ENCODE results near the gene C11orf52. TPM values are rescaled to one million over a fixed set of nuclear protein-coding genes. Genes with fewer than 3 reads are reported as not detected.
A peak's percentile ranks its signal among the peaks of the same experiment; 100 is the strongest.

The C11orf52 gene
- total and polyA plus RNA-seq, 4 donors: 0.46 to 0.88 (median 0.81) TPM; not detected in 1

DNA sequence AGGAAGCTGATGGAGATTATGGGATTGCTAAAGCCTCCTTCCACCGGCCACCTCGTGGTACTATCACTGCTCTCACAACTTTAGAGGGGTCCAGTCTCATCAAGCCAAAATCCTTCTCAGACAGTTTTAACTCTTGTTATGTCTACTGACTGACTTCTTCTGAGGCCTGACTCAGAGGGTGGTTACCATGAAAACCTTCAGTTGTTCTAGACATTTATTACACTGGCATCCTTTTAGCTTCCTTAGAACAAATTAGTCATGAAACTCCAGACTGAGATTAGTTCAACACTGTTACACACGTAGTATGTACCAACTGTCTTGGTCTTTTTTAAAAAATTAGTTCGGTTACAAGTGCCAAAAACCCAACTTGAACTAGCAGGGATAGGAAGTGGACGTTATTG, 25.9 kb downstream of the C11orf52 start:
- H3K27me3 ChIP-seq (ENCODE audit: control insufficient read depth, insufficient read depth, low read length): no peaks in the 10 kb centered on the region
- DNase-seq (ENCODE audit: low read depth in 4 of 6, low spot score in 6 of 6): no peak
- peaks cover 15% of the 10 kb centered on the region for H3K4me1 ChIP-seq (ENCODE audit: control insufficient read depth, insufficient read depth, low read length)
- no peaks in the 10 kb centered on the region for H3K9me3 ChIP-seq (ENCODE audit: control insufficient read depth, insufficient read depth, low read length)
- H3K36me3 ChIP-seq (ENCODE audit: control insufficient read depth, insufficient read depth, low read length): no peaks in the 10 kb centered on the region
- H3K4me3 ChIP-seq (ENCODE audit: low read depth, low read length): no peak overlapping the region
- peak overlapping the region; percentile 54 for H3K27ac ChIP-seq (ENCODE audit: low read depth, low read length)
- 80% methylated on average over 1 of the region's 5 CpGs for WGBS (ENCODE audit: insufficient coverage)

DNA sequence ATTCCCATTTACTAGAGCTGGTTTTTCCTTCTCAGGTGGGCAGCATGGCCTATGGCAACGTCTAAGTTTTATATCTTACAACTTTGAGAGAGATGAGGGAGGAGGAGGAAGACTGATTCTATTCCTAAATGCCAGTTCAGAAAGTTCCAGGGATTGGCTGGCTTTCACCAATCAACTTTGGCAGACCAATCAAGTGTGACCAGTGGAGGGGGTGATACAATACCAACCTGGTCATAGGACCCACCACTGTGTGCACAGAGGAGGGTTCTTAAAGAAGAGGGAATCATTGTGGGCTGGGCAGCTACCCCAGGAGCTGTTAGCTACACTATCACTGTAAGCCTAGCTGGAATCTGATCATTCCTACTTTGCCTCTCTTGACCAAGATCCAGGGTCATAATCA, 26.5 kb downstream of the C11orf52 start:
- Histone ChIP-seq H3K9me3 (ENCODE audit: control insufficient read depth, insufficient read depth, low read length) (no peaks in the 10 kb centered on the region), H3K4me1 (ENCODE audit: control insufficient read depth, insufficient read depth, low read length) (peaks cover 15% of the 10 kb centered on the region), H3K4me3 (ENCODE audit: low read depth, low read length) (no peak overlapping the region), H3K27me3 (ENCODE audit: control insufficient read depth, insufficient read depth, low read length) (no peaks in the 10 kb centered on the region), H3K27ac (ENCODE audit: low read depth, low read length) (peak overlapping the region; percentile 54), H3K36me3 (ENCODE audit: control insufficient read depth, insufficient read depth, low read length) (no peaks in the 10 kb centered on the region)
- DNase-seq (ENCODE audit: low read depth in 4 of 6, low spot score in 6 of 6): no peak
- no CpG with 5 or more reads among the region's 1 CpG for WGBS (ENCODE audit: insufficient coverage)

DNA sequence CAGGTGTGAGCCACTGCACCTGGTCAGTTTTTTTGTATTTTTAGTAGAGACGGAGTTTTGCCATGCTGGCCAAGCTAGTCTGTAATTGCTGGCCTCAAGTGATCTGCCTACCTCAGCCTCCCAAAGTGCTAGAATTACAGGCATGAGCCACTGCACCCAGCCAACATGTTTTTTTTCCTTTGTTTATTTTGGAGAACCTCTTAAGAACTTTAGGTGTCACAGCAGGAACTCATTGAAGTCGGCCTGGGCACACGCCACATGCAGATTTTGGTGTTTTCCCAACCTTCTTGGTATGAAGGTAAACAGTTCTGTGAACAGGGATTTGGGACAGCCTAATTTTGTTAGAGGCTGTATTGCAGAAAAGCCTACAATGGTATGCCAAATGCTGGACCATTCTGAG, 27.8 kb downstream of the C11orf52 start:
- Histone ChIP-seq H3K27me3 (ENCODE audit: control insufficient read depth, insufficient read depth, low read length) (no peaks in the 10 kb centered on the region), H3K4me3 (ENCODE audit: low read depth, low read length) (no peak overlapping the region), H3K4me1 (ENCODE audit: control insufficient read depth, insufficient read depth, low read length) (peaks cover 7% of the 10 kb centered on the region), H3K36me3 (ENCODE audit: control insufficient read depth, insufficient read depth, low read length) (no peaks in the 10 kb centered on the region), H3K27ac (ENCODE audit: low read depth, low read length) (no peak overlapping the region), H3K9me3 (ENCODE audit: control insufficient read depth, insufficient read depth, low read length) (peaks cover 3% of the 10 kb centered on the region)
- WGBS (ENCODE audit: insufficient coverage): 75% methylated on average over 3 of the region's 3 CpGs
- DNase-seq (ENCODE audit: low read depth in 4 of 6, low spot score in 6 of 6): no peak

DNA sequence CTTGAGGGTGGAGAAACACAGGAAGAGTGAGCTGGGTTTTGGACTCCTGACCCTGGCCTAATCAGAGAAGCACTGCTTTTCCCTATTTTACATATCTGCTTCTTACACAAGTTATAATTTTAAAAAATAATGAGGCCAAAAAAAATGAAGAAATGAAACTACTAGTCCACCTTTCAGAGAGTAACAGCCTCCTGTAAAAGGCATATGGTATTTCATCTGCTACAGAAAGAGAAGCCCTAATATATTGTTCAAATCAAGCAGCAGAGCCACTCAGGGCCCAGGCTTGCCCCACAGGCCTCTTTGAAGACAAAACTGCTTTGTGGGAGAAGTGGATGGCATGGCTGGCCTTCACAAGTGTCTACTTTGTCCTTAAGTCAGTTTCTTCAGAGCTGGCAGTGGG, 28.4 kb downstream of the C11orf52 start:
- Histone ChIP-seq H3K9me3 (ENCODE audit: control insufficient read depth, insufficient read depth, low read length) (peaks cover 3% of the 10 kb centered on the region), H3K4me3 (ENCODE audit: low read depth, low read length) (no peak overlapping the region), H3K36me3 (ENCODE audit: control insufficient read depth, insufficient read depth, low read length) (no peaks in the 10 kb centered on the region), H3K4me1 (ENCODE audit: control insufficient read depth, insufficient read depth, low read length) (peaks cover 1% of the 10 kb centered on the region), H3K27ac (ENCODE audit: low read depth, low read length) (no peak overlapping the region), H3K27me3 (ENCODE audit: control insufficient read depth, insufficient read depth, low read length) (no peaks in the 10 kb centered on the region)
- no peak for DNase-seq (ENCODE audit: low read depth in 4 of 6, low spot score in 6 of 6)

DNA sequence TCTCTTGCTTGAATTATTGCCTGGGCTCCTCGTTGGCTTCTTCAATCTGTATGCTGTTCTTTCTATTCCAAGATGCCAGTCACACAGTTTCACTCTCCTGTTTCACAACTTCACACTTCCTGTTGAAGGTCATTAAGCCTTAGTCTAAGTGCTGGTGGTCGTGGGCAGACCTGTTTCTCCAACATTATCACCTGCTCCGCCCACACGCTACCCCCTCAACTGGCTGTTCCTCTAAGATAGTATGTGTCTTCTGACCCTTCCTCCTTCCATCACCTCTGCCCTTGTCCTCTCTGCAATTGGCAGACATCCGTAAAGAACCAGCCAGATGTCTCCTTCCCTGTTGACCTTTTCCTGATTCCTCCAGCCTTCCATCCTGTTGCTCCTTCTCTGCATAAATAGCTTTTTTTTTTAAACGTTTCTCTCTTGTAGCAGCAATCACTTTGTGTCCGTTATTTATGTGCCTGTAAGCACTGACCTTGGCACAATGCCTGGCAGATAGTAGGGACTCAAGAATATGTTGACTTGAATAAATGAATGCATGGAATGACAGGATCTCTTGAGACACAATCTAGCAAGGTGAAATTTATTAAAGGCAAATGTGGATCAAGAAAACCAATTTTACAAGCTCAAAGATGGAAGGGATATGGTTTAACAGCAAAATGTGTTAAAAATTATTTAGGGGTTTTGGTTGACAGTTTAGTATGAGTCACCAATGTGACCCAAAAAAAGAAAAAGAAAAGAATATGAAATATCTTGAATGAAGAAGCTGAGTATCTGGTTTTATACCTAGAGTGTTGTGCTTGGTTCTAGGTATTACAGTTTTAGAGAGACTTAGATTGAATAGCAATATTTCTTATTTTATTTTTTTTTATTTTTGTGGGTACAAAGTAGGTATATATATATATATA, 31.1 kb downstream of the C11orf52 start:
- WGBS (ENCODE audit: insufficient coverage): 63% methylated on average over 5 of the region's 7 CpGs
- Histone ChIP-seq H3K27ac (ENCODE audit: low read depth, low read length) (no peak overlapping the region), H3K27me3 (ENCODE audit: control insufficient read depth, insufficient read depth, low read length) (no peaks in the 10 kb centered on the region), H3K4me3 (ENCODE audit: low read depth, low read length) (no peak overlapping the region), H3K9me3 (ENCODE audit: control insufficient read depth, insufficient read depth, low read length) (peaks cover 3% of the 10 kb centered on the region), H3K4me1 (ENCODE audit: control insufficient read depth, insufficient read depth, low read length) (no peaks in the 10 kb centered on the region), H3K36me3 (ENCODE audit: control insufficient read depth, insufficient read depth, low read length) (no peaks in the 10 kb centered on the region)
- DNase-seq (ENCODE audit: low read depth in 4 of 6, low spot score in 6 of 6): no peak

DNA sequence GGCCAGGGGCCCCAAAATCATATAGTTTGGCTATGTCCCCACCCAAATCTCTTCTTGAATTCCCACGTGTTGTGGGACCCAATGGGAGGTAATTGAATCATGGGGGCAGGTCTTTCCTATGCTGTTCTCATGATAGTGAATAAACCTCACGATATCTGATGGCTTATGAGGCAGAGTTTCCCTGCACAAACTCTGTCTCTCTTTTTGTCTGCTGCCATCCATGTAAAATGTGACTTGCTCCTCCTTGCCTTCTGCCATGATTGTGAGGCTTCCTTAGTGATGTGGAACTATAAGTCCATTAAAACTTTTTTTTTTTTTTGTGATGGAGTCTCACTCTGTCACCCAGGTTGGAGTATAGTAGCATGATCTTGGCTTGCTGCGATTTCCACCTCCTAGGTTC, 32.9 kb downstream of the C11orf52 start:
- H3K27ac ChIP-seq (ENCODE audit: low read depth, low read length): no peak overlapping the region
- no CpG with 5 or more reads among the region's 3 CpGs for WGBS (ENCODE audit: insufficient coverage)
- H3K36me3 ChIP-seq (ENCODE audit: control insufficient read depth, insufficient read depth, low read length): no peaks in the 10 kb centered on the region
- H3K4me1 ChIP-seq (ENCODE audit: control insufficient read depth, insufficient read depth, low read length): no peaks in the 10 kb centered on the region
- H3K4me3 ChIP-seq (ENCODE audit: low read depth, low read length): no peak overlapping the region
- H3K27me3 ChIP-seq (ENCODE audit: control insufficient read depth, insufficient read depth, low read length): no peaks in the 10 kb centered on the region
- peaks cover 3% of the 10 kb centered on the region for H3K9me3 ChIP-seq (ENCODE audit: control insufficient read depth, insufficient read depth, low read length)
- DNase-seq (ENCODE audit: low read depth in 4 of 6, low spot score in 6 of 6): no peak

DNA sequence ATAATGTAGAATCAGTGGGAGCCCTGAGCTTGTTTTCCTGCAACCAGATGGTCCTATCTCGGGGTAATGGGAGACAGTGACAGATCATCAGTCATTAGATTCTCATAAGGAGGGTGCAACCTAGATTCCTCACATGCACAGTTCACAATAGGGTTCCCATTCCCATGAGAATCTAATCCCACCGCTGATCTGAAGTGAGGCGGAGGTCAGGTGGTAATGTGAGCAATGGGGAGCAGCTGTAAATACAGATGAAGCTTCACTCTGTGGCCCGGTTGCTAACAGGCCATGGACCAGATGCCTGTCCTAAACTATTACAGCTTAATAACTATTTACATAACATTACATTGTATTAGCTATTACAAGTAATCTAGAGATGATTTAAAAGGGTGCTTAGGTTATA, 35.4 kb downstream of the C11orf52 start:
- no peak overlapping the region for H3K27ac ChIP-seq (ENCODE audit: low read depth, low read length)

DNA sequence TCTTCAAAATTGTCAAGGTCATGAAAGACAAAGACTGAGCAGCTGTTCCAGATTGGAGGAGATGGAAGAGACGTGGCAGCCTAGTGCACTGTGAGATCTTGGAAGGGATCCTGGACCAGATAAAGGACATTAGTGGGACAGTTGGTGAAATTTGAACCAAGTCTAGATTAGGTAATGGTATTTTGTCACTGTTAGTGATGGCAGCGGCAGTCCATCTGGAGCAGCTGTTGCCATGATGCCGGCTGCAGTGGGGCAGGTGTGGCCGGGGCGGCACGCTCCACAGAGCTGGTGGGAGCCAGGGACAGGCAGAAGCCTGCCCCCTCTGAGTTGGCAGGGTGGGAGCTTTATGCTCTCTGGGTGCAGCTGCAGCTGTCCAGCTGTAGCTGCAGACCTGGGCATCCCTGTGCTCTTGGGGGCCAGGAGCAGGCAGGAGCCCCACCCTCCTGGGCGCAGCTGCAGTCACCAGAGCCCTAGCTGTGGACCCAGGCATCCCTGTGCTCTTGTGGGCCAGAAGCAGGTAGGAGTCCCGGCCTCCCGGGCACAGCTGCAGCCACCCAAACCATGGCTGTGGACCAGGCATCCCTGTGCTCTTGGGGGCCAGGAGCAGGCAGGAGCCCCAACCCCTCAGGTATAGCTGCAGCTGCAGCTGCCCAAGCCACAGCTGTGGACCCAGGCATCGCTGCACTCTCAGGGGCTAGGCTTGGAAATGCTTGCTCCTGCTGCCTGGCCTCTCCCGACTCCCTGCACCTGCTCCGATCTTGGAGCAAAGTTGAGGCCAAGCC, 39.1 kb downstream of the C11orf52 start:
- Histone ChIP-seq H3K9me3 (ENCODE audit: control insufficient read depth, insufficient read depth, low read length) (no peaks in the 10 kb centered on the region), H3K36me3 (ENCODE audit: control insufficient read depth, insufficient read depth, low read length) (peaks cover 18% of the 10 kb centered on the region), H3K27me3 (ENCODE audit: control insufficient read depth, insufficient read depth, low read length) (no peaks in the 10 kb centered on the region), H3K27ac (ENCODE audit: low read depth, low read length) (no peak overlapping the region), H3K4me3 (ENCODE audit: low read depth, low read length) (no peak overlapping the region), H3K4me1 (ENCODE audit: control insufficient read depth, insufficient read depth, low read length) (no peaks in the 10 kb centered on the region)
- DNase-seq (ENCODE audit: low read depth in 4 of 6, low spot score in 6 of 6): no peak
- WGBS (ENCODE audit: insufficient coverage): 90% methylated on average over 12 of the region's 12 CpGs

More for the DNA sequence above, 35.4 kb downstream of the C11orf52 start:
- 70% methylated on average over 2 of the region's 4 CpGs for whole genome bisulfite sequencing (ENCODE audit: insufficient coverage)
- Histone ChIP-seq H3K9me3 (ENCODE audit: control insufficient read depth, insufficient read depth, low read length) (peaks cover 3% of the 10 kb centered on the region), H3K4me3 (ENCODE audit: low read depth, low read length) (no peak overlapping the region), H3K4me1 (ENCODE audit: control insufficient read depth, insufficient read depth, low read length) (no peaks in the 10 kb centered on the region), H3K36me3 (ENCODE audit: control insufficient read depth, insufficient read depth, low read length) (peaks cover 14% of the 10 kb centered on the region), H3K27me3 (ENCODE audit: control insufficient read depth, insufficient read depth, low read length) (no peaks in the 10 kb centered on the region)
- DNase-seq (ENCODE audit: low read depth in 4 of 6, low spot score in 6 of 6): no peak

DNA sequence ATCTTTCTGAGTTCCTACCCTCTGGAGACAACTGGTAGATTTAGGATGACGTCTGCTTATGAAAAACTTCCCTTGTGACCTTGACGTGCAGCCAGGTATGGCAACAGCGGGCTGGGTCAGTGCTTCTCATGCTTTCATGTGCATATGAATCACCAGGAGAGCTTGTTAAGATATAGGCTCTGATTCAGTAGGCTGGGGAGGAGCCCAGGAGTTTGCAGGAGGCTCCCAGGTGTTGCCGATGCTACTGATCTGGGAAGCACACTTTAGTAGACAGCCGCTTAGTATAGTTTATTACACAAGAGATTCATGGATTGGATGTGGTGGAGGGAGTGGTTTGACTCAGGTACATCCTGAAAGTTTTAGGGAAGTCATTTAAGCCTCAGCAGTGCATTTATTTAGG, 42.2 kb downstream of the C11orf52 start:
- H3K27ac ChIP-seq (ENCODE audit: low read depth, low read length): no peak overlapping the region
- no peak overlapping the region for H3K4me3 ChIP-seq (ENCODE audit: low read depth, low read length)
- H3K9me3 ChIP-seq (ENCODE audit: control insufficient read depth, insufficient read depth, low read length): no peaks in the 10 kb centered on the region
- DNase-seq (ENCODE audit: low read depth in 4 of 6, low spot score in 6 of 6): no peak
- no peaks in the 10 kb centered on the region for H3K4me1 ChIP-seq (ENCODE audit: control insufficient read depth, insufficient read depth, low read length)
- WGBS (ENCODE audit: insufficient coverage): 64% methylated on average over 5 of the region's 5 CpGs
- no peaks in the 10 kb centered on the region for H3K27me3 ChIP-seq (ENCODE audit: control insufficient read depth, insufficient read depth, low read length)
- peaks cover 18% of the 10 kb centered on the region for H3K36me3 ChIP-seq (ENCODE audit: control insufficient read depth, insufficient read depth, low read length)

All from spinal cord (tissue), 10 donors.